Mucosa of stomach (tissue), 1 donor: ENCODE measurements around the gene NTM.

Source experiments
- H3K27me3 ChIP-seq: one replicate; pipeline ENCODE4 v1.7.0; 2013; ENCODE audit warnings: mild to moderate bottlenecking, low read length; ENCODE audit not compliant: control insufficient read depth, insufficient read depth
- H3K36me3 ChIP-seq: one replicate; pipeline ENCODE4 v1.7.0; 2013; ENCODE audit warnings: low read length; ENCODE audit not compliant: control insufficient read depth, insufficient read depth
- H3K4me1 ChIP-seq: one replicate; pipeline ENCODE4 v1.7.0; 2013; ENCODE audit warnings: mild to moderate bottlenecking, low read length; ENCODE audit not compliant: control insufficient read depth, insufficient read depth
- H3K4me3 ChIP-seq: one replicate; pipeline ENCODE4 v1.7.0; 2013; ENCODE audit warnings: low read length
- H3K9ac ChIP-seq: one replicate; pipeline ENCODE4 v1.7.0; 2013; ENCODE audit warnings: mild to moderate bottlenecking, low read length, moderate library complexity
- H3K9me3 ChIP-seq: one replicate; pipeline ENCODE4 v1.7.0; 2013; ENCODE audit warnings: mild to moderate bottlenecking, low read length, moderate library complexity; ENCODE audit not compliant: control insufficient read depth
- donor health status: Pancreatic carcinoma.

The NTM gene

GRCh38 chr11:131854391-131854790 is 484.0 kb downstream of the NTM start:
- Histone ChIP-seq H3K4me1 (no peaks in the 10 kb centered on the region), H3K4me3 (no peak overlapping the region), H3K9ac (no peak overlapping the region), H3K9me3 (no peaks in the 10 kb centered on the region), H3K27me3 (no peaks in the 10 kb centered on the region), H3K36me3 (no peaks in the 10 kb centered on the region)

GRCh38 chr11:131855320-131855719 is 484.9 kb downstream of the NTM start:
- H3K27me3 ChIP-seq: no peaks in the 10 kb centered on the region
- no peaks in the 10 kb centered on the region for H3K36me3 ChIP-seq
- H3K4me3 ChIP-seq: no peak overlapping the region
- H3K4me1 ChIP-seq: no peaks in the 10 kb centered on the region
- H3K9ac ChIP-seq: no peak overlapping the region
- H3K9me3 ChIP-seq: no peaks in the 10 kb centered on the region

GRCh38 chr11:131857246-131857645 is 486.8 kb downstream of the NTM start:
- H3K9ac ChIP-seq: no peak overlapping the region
- H3K9me3 ChIP-seq: no peaks in the 10 kb centered on the region
- no peak overlapping the region for H3K4me3 ChIP-seq
- no peaks in the 10 kb centered on the region for H3K36me3 ChIP-seq
- H3K4me1 ChIP-seq: no peaks in the 10 kb centered on the region
- H3K27me3 ChIP-seq: no peaks in the 10 kb centered on the region

GRCh38 chr11:131858505-131858904 is 488.1 kb downstream of the NTM start:
- Histone ChIP-seq H3K27me3 (no peaks in the 10 kb centered on the region), H3K4me1 (no peaks in the 10 kb centered on the region)

GRCh38 chr11:131859538-131860210 is 489.3 kb downstream of the NTM start:
- Histone ChIP-seq H3K4me3 (no peak overlapping the region), H3K36me3 (no peaks in the 10 kb centered on the region), H3K9me3 (no peaks in the 10 kb centered on the region), H3K27me3 (no peaks in the 10 kb centered on the region), H3K4me1 (no peaks in the 10 kb centered on the region), H3K9ac (no peak overlapping the region)

More at GRCh38 chr11:131858505-131858904, 488.1 kb downstream of the NTM start:
- H3K9me3 ChIP-seq: no peaks in the 10 kb centered on the region
- no peak overlapping the region for H3K9ac ChIP-seq
- no peaks in the 10 kb centered on the region for H3K36me3 ChIP-seq
- no peak overlapping the region for H3K4me3 ChIP-seq

- H3K9me3 ChIP-seq: no peaks in the 10 kb centered on the region
- no peaks in the 10 kb centered on the region for H3K4me1 ChIP-seq
- no peaks in the 10 kb centered on the region for H3K36me3 ChIP-seq
- no peaks in the 10 kb centered on the region for H3K27me3 ChIP-seq
- no peak overlapping the region for H3K4me3 ChIP-seq
- no peak overlapping the region for H3K9ac ChIP-seq
These were observed 493.8 kb downstream of the NTM start for GRCh38 chr11:131864228-131864627.

- Histone ChIP-seq H3K36me3 (no peaks in the 10 kb centered on the region), H3K9ac (no peak overlapping the region), H3K27me3 (no peaks in the 10 kb centered on the region), H3K4me3 (no peak overlapping the region), H3K4me1 (no peaks in the 10 kb centered on the region), H3K9me3 (no peaks in the 10 kb centered on the region)
These were observed 495.4 kb downstream of the NTM start for GRCh38 chr11:131865860-131866259.

GRCh38 chr11:131866535-131867400 is 496.4 kb downstream of the NTM start:
- Histone ChIP-seq H3K9me3 (no peaks in the 10 kb centered on the region), H3K9ac (no peak overlapping the region), H3K4me1 (no peaks in the 10 kb centered on the region), H3K36me3 (no peaks in the 10 kb centered on the region), H3K27me3 (no peaks in the 10 kb centered on the region), H3K4me3 (no peak overlapping the region)

GRCh38 chr11:131867457-131868257 is 497.2 kb downstream of the NTM start:
- Histone ChIP-seq H3K4me1 (no peaks in the 10 kb centered on the region), H3K9me3 (no peaks in the 10 kb centered on the region), H3K4me3 (no peak overlapping the region), H3K36me3 (no peaks in the 10 kb centered on the region), H3K9ac (no peak overlapping the region), H3K27me3 (no peaks in the 10 kb centered on the region)

GRCh38 chr11:131868629-131869507 is 498.5 kb downstream of the NTM start:
- Histone ChIP-seq H3K36me3 (no peaks in the 10 kb centered on the region), H3K4me3 (no peak overlapping the region), H3K9ac (no peak overlapping the region), H3K4me1 (no peaks in the 10 kb centered on the region), H3K27me3 (no peaks in the 10 kb centered on the region), H3K9me3 (no peaks in the 10 kb centered on the region)

GRCh38 chr11:131870305-131870704 is 499.9 kb downstream of the NTM start:
- H3K4me3 ChIP-seq: no peak overlapping the region
- H3K4me1 ChIP-seq: no peaks in the 10 kb centered on the region
- H3K36me3 ChIP-seq: no peaks in the 10 kb centered on the region
- H3K9me3 ChIP-seq: no peaks in the 10 kb centered on the region
- H3K27me3 ChIP-seq: no peaks in the 10 kb centered on the region
- no peak overlapping the region for H3K9ac ChIP-seq
